GM12873 (cell line): Measurements from ENCODE around the gene SF3A1.

Experiments
- CTCF ChIP-seq: IDR thresholded peaks from 2 replicates; pipeline ENCODE4 v1.5.1; 2012; ENCODE audit warnings: low read depth, mild to moderate bottlenecking, moderate library complexity, low read length, control low read depth; ENCODE audit not compliant: insufficient read depth; ENCODE audit errors: missing control alignments

SF3A1 gene

GRCh38 chr22:30340911-30341685 is 15.6 kb downstream of the SF3A1 start:
- no peak for TF ChIP-seq CTCF

- TF ChIP-seq CTCF, result no peak
These were observed 17.9 kb downstream of the SF3A1 start for GRCh38 chr22:30338802-30339201.

GRCh38 chr22:30337461-30337778 is 19.3 kb downstream of the SF3A1 start:
- TF ChIP-seq CTCF, result no peak

GRCh38 chr22:30336752-30337460 is 19.8 kb downstream of the SF3A1 start:
- no peak for TF ChIP-seq CTCF

- TF ChIP-seq CTCF, result no peak
These were observed 21.5 kb downstream of the SF3A1 start for GRCh38 chr22:30335236-30335635.

- no peak for TF ChIP-seq CTCF
These were observed 22.0 kb downstream of the SF3A1 start for GRCh38 chr22:30334646-30335045.

- TF ChIP-seq CTCF, result no peak
These were observed 23.0 kb downstream of the SF3A1 start for GRCh38 chr22:30333707-30334087.
